Activated CD8-positive, alpha-beta memory T cell treated with anti-CD3 and anti-CD28 coated beads, Interleukin-2, amount 10 ng/mL, durations not matched to agents 7 days and 5 days (primary cell): ENCODE measurements around the gene SH3D21. TPM values are rescaled to one million over a fixed set of nuclear protein-coding genes. Genes with fewer than 3 reads are reported as not detected.

Experiments used
- ATAC-seq: fragments of 150-1000 bp; cut with Tn5 transposase; one replicate; pipeline ENCODE4 v1.10.0; 2021; ENCODE audit warnings: moderate library complexity
- CTCF ChIA-PET: fragments of 350-600 bp; sonication (Branson Sonifier 250); formaldehyde crosslinking; loops from one replicate; lab custom pipeline; 2021; ENCODE audit warnings: antibody characterized with exemption; lab: Charles Lee
- DNase-seq: peaks from one replicate; pipeline ENCODE4 v3.0.0-alpha.2; 2020
- H3K27ac Mint-ChIP-seq: one replicate; pipeline ENCODE4 v1.8.0; 2021; ENCODE audit warnings: mild to moderate bottlenecking, mixed read lengths
- H3K27me3 Mint-ChIP-seq: one replicate; pipeline ENCODE4 v1.8.0; 2021; ENCODE audit warnings: mixed read lengths
- H3K36me3 Mint-ChIP-seq: one replicate; pipeline ENCODE4 v1.8.0; 2021; ENCODE audit warnings: mild to moderate bottlenecking, mixed read lengths
- H3K4me1 Mint-ChIP-seq: one replicate; pipeline ENCODE4 v1.8.0; 2021; ENCODE audit warnings: mixed read lengths
- H3K4me3 Mint-ChIP-seq: one replicate; pipeline ENCODE4 v1.8.0; 2021; ENCODE audit warnings: mild to moderate bottlenecking, moderate library complexity, mixed read lengths
- H3K9me3 Mint-ChIP-seq: one replicate; pipeline ENCODE4 v1.8.0; 2022; ENCODE audit warnings: low read depth, mixed read lengths
- total RNA-seq, 2 experiments: library from RNA; stranded (reverse); gene quantifications; one replicate each; pipeline ENCODE4 v1.2.3, GENCODE V29; 2021

SH3D21 gene
- total RNA-seq, 2 experiments from 2014 or later: 5.5 to 11.0 TPM

DNA sequence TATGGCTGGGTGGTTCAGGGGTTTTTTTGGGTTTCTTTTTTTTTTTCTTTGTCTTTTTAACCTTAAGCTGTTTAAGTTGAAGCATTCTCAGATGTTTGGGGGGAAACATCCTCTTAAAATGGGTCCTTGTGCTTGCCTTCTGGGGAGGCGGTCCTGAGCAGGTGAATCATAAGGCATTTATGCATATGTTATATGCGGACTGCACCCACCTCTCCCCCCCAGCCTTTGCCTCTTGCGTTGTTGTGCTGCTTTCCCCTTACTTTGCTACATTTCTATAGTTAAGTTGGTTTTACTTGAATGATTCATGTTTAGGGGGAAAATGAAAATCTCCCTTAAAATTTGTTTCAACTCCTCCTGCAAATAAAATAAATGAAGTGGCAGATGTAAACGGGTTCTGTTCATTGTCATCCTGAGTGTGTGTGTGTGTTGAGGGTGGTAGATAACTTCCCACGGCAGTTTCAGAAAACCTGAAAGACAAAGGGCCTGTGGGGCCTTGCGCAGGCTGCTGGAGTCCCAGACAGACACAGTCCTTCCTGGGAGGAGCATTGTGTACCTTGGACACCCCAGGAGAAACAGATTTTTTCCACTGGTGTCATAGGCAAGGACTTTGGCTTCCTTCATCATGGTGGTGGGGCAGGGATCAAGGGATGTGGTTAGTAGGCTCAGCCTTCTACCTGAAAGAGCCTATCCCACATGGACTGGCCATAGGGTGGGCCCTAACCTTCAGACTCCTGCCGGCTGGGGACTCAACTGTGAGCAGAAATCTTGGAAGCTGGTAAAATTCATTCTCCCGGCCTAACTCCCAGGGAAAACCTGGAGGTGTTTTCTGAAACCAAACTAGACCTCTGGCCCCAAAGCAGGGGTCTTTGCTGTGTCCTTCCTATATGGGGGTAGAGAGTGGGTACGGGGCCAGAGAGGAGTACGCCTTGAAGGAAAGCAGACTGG is 926 bp upstream of the SH3D21 start:
- ATAC-seq: no peak
- Mint-ChIP-seq H3K9me3 (no peaks in the 10 kb centered on the region), H3K4me3 (peak overlapping the region; percentile 36), H3K27ac (peak overlapping the region; percentile 72), H3K4me1 (peaks cover 29% of the 10 kb centered on the region), H3K27me3 (no peaks in the 10 kb centered on the region), H3K36me3 (peaks cover 35% of the 10 kb centered on the region)
- DNase-seq: no peak
- CTCF ChIA-PET: interaction anchor here (0.9 to 2.9 kb wide), 6 partner anchors 11 to 146 kb away, joined by 3 to 13 read pairs (median 8); partner anchors contain the start of genes EVA1B and LSM10

DNA sequence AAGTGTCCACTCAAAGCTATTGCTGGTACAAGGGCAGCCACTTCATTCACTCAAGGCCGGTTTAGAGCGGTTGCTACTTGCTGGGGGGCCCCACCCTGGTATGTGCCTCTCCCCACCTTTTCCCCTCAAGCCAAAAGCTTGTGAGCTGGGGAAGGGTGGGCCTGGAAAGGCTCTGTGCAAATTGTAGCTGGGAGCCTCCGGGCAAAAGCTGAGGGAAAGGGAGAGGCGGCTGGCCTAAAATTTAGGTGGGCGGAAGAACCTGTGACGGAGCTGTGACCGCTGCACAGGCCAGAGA is 306 bp upstream of the SH3D21 start:
- DNase-seq: no peak
- Mint-ChIP-seq H3K36me3 (peaks cover 31% of the 10 kb centered on the region), H3K4me1 (peaks cover 32% of the 10 kb centered on the region), H3K4me3 (peak overlapping the region; percentile 36), H3K27me3 (no peaks in the 10 kb centered on the region), H3K9me3 (no peaks in the 10 kb centered on the region), H3K27ac (no peak overlapping the region)
- CTCF ChIA-PET: interaction anchor here (0.9 to 2.9 kb wide), 9 partner anchors 10 to 171 kb away, joined by 3 to 13 read pairs (median 6); partner anchors contain the start of genes EVA1B, LSM10 and THRAP3
- no peak for ATAC-seq

DNA sequence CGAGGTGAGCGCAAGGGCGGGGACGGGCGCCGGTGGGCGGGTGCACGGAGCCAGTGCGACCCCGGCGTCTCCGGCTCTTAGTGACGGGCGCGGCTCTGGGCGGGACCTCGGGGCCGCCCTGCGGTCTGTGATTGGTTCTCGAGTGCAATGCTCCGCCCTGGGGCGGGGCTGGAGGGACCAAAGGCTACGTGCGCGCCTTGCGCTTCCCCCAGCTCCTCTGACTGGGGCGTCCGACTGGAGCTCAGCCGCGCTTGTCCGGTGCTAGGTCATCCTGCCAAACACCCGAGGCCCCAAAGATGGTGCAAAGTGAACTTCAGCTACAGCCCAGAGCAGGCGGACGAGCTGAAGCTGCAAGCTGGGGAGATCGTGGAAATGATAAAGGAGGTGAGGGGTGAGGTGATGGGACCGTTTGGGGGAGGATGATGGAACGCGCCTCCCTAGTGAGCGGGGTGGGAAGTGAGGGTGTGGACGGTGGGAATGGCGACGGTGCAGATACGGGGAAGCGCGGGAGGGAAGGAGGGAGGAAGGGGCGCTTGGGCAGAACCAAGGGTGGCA is 811 bp downstream of the SH3D21 start:
- Mint-ChIP-seq H3K4me3 (peak overlapping the region; percentile 89), H3K36me3 (peaks cover 28% of the 10 kb centered on the region), H3K9me3 (no peaks in the 10 kb centered on the region), H3K27ac (peak overlapping the region; percentile 87), H3K4me1 (peaks cover 32% of the 10 kb centered on the region), H3K27me3 (no peaks in the 10 kb centered on the region)
- CTCF ChIA-PET: interaction anchor here (0.6 to 2.9 kb wide), 16 partner anchors 9 to 210 kb away, joined by 3 to 13 read pairs (median 4); partner anchors contain the start of genes EVA1B, LSM10, THRAP3 and TRAPPC3
- ATAC-seq (peak; percentile 99), DNase-seq (peak; percentile 95)

DNA sequence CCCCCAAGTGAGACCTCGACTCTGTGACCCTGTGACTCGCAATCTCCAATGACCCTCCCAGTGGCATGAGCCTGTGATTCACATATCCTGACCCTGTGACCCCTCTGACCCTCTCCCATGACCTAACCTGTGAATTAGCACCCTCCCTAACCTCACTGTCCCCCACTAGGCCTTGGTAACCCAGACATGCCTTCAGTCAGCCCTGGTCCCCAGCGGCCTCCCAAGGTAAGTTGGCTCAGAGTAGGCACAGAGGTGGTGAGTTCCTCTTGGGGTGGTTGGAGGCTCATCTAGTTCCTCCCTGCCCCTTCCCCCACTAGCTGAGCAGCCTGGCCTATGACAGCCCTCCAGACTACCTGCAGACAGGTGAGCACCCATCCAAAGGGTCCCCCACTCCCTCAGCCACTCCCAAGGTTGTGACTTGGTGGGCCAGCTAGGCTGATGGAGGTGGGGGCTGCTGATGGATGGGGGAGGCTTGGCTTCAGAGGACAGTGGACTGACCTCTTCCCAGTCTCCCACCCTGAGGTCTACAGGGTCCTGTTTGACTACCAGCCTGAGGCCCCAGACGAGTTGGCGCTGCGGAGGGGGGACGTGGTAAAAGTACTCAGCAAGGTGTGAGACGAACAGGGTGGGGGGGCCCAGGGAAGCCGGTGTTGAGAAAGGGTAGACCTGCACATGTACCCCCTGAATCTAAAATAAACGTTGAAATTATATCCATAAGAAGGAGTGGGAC is 1.6 kb downstream of the SH3D21 start:
- Mint-ChIP-seq H3K9me3 (no peaks in the 10 kb centered on the region), H3K4me3 (peak overlapping the region; percentile 89), H3K36me3 (peaks cover 24% of the 10 kb centered on the region), H3K4me1 (peaks cover 32% of the 10 kb centered on the region), H3K27ac (no peak overlapping the region), H3K27me3 (no peaks in the 10 kb centered on the region)
- DNase-seq (no peak), ATAC-seq (no peak)
- CTCF ChIA-PET: interaction anchor here (0.7 to 2.9 kb wide), 13 partner anchors 8 to 211 kb away, joined by 3 to 13 read pairs (median 4); partner anchors contain the start of genes EVA1B, LSM10 and TRAPPC3

DNA sequence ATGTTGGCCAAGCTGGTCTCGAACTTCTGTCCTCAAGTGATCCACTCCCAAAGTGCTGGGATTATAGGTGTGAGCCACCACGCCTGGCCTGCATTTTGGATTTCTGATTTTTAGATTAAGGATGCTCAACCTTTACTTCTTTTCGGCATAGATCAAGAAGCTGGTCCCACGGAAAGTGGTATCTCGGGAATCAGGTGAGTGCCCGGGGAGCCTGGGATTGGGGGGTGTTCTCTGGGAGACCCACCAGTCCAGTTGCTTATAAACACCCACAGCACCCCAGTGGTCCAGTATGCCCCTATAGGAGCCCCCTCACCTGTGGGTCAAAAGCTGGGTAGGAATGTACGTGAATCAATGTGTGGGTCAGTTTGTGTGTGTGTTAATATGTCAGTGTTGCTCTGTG is 3.2 kb downstream of the SH3D21 start:
- no peaks in the 10 kb centered on the region for H3K9me3 Mint-ChIP-seq
- H3K4me3 Mint-ChIP-seq: peak overlapping the region; percentile 6
- ATAC-seq: no peak
- peaks cover 29% of the 10 kb centered on the region for H3K4me1 Mint-ChIP-seq
- CTCF ChIA-PET: interaction anchor here (0.5 to 1.9 kb wide), 5 partner anchors 8 to 1176 kb away, joined by 3 to 6 read pairs (median 3); no protein-coding TSS in a partner anchor
- peaks cover 15% of the 10 kb centered on the region for H3K36me3 Mint-ChIP-seq
- no peak overlapping the region for H3K27ac Mint-ChIP-seq
- H3K27me3 Mint-ChIP-seq: no peaks in the 10 kb centered on the region
- DNase-seq: no peak

DNA sequence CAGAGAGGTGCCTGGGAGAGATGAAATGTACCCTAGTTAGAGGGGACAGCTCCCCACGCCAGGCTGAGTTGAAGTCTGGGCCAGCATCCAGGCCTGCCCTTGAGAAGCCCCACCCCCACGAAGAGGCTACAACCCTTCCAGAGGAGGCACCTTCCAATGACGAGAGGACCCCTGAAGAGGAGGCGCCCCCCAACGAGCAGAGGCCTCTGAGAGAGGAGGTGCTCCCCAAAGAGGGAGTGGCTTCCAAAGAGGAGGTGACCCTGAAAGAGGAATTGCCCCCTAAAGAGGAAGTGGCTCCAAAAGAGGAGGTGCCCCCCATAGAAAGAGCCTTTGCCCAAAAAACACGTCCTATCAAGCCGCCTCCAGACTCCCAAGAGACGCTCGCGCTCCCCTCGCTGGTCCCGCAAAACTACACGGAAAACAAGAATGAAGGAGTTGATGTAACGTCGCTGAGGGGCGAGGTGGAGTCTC is 14.2 kb downstream of the SH3D21 start:
- CTCF ChIA-PET: interaction anchor here (1.0 to 1.1 kb wide), 2 partner anchors 13 to 23 kb away, joined by 3 to 4 read pairs; no protein-coding TSS in a partner anchor
- no peak for DNase-seq
- Mint-ChIP-seq H3K4me3 (peak overlapping the region; percentile 5), H3K27ac (no peak overlapping the region), H3K9me3 (no peaks in the 10 kb centered on the region), H3K27me3 (peaks cover 4% of the 10 kb centered on the region), H3K4me1 (peaks cover 25% of the 10 kb centered on the region), H3K36me3 (peaks cover 5% of the 10 kb centered on the region)
- no peak for ATAC-seq

DNA sequence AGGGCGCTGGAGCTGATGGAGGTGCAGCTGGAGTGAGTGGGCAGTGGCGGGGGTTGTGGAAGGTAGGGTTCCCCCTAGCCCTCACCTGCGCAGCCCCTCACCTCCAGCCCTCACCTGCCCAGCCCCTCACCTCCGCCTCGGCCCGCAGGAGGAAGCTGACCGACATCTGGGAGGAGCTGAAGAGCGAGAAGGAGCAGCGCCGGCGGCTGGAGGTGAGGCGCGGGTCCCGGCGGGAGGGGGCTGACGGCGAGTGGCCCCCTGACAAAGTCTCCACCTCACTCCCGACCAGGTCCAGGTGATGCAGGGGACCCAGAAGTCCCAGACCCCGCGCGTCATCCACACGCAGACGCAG is 14.6 kb downstream of the SH3D21 start:
- CTCF ChIA-PET: interaction anchor here (0.9 to 1.0 kb wide), 2 partner anchors 14 to 22 kb away, joined by 3 read pairs; no protein-coding TSS in a partner anchor
- Mint-ChIP-seq H3K4me3 (peak overlapping the region; percentile 5), H3K27ac (no peak overlapping the region), H3K36me3 (peaks cover 2% of the 10 kb centered on the region), H3K9me3 (no peaks in the 10 kb centered on the region), H3K27me3 (peaks cover 6% of the 10 kb centered on the region), H3K4me1 (peaks cover 27% of the 10 kb centered on the region)
- DNase-seq (no peak), ATAC-seq (no peak)

DNA sequence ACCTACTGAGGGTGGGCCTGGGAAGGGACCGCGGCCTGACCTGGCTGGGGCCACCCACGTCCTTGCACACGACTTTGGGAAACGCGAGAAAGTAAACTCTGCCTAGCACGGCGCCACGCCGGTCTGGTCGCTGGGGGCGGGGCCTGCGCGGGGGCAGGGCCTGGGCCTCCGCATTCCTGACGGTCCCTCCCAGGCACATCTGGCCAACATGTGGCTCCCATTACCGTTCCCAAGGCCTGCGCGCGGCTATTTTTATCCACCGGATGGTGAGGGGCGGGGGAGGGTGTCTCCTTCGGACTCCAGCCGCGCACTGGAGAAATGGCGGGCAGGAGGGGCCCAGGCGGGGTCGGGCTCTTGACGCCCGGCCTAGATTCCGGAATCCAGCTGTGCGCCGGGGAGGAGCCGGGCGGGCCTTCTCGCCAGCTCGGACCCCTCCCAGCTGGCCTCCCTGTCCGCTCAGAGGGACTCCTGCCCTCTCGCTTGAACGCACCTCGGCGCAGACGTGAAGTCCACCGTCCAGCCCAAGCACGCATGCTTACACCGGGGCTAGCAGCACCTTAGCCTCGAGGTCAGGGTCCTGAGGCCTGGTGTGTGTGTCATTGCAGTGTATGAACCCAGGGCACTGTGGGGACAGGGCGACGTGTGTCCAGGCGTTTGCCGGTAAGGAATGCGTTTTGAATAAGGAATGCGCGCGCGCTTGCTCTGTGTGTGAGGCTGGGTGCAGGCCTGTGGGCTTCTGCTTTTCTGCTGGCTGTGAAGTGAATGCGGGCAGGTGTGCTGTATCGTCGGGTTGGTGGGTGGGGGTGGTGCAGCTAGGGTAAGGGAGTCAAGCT is 15.2 kb downstream of the SH3D21 start:
- H3K4me1 Mint-ChIP-seq: peaks cover 30% of the 10 kb centered on the region
- H3K4me3 Mint-ChIP-seq: peak overlapping the region; percentile 21
- DNase-seq (no peak), ATAC-seq (no peak)
- H3K9me3 Mint-ChIP-seq: no peaks in the 10 kb centered on the region
- CTCF ChIA-PET: interaction anchor here (0.9 to 3.3 kb wide), 3 partner anchors 14 to 47 kb away, joined by 3 to 19 read pairs (median 6); no protein-coding TSS in a partner anchor
- H3K27me3 Mint-ChIP-seq: peaks cover 8% of the 10 kb centered on the region
- no peak overlapping the region for H3K27ac Mint-ChIP-seq
- H3K36me3 Mint-ChIP-seq: no peaks in the 10 kb centered on the region

DNA sequence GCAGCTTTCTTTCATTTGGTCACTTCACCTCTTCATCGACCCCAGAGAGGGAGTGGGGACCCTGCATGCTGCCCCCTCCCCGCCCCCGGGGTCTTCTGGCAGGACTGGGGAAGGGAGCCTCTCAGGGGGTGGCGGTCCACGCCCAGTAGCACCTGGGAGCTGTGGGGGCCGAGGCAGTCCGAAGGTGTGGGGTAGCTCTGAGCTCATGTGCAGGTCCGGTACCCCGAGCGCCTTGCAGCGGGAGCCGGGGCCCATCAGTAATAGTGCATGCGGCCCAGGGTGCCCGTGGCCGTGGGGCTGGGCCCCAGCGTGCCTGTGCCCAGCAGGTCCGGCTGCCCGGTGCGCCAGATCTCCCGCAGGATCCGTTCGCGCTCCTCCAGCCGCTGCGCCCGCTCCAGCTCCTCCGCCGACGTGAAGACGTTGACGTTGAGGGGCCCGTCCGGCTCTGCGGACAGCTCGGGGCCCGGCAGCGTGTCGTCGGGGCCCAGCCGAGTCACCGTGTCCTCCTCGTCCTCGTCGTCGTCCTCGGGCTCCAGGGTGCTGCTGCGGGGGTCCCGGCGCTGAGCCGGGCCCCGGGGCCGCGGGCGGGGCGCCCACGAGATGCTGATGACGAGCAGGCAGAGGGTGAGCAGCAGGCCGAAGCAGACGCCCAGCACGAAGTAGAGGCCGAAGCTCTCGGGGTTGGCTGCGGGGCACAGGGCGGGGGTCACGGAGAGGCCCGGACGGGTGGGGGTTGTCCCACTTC is 16.0 kb downstream of the SH3D21 start:
- Mint-ChIP-seq H3K27me3 (peaks cover 8% of the 10 kb centered on the region), H3K27ac (no peak overlapping the region), H3K4me3 (peak overlapping the region; percentile 71), H3K9me3 (no peaks in the 10 kb centered on the region), H3K36me3 (no peaks in the 10 kb centered on the region), H3K4me1 (peaks cover 39% of the 10 kb centered on the region)
- DNase-seq (no peak), ATAC-seq (no peak)
- CTCF ChIA-PET: interaction anchor here (0.9 to 3.3 kb wide), 5 partner anchors 16 to 215 kb away, joined by 3 to 19 read pairs (median 6); partner anchors contain the start of genes SH3D21 and TRAPPC3

DNA sequence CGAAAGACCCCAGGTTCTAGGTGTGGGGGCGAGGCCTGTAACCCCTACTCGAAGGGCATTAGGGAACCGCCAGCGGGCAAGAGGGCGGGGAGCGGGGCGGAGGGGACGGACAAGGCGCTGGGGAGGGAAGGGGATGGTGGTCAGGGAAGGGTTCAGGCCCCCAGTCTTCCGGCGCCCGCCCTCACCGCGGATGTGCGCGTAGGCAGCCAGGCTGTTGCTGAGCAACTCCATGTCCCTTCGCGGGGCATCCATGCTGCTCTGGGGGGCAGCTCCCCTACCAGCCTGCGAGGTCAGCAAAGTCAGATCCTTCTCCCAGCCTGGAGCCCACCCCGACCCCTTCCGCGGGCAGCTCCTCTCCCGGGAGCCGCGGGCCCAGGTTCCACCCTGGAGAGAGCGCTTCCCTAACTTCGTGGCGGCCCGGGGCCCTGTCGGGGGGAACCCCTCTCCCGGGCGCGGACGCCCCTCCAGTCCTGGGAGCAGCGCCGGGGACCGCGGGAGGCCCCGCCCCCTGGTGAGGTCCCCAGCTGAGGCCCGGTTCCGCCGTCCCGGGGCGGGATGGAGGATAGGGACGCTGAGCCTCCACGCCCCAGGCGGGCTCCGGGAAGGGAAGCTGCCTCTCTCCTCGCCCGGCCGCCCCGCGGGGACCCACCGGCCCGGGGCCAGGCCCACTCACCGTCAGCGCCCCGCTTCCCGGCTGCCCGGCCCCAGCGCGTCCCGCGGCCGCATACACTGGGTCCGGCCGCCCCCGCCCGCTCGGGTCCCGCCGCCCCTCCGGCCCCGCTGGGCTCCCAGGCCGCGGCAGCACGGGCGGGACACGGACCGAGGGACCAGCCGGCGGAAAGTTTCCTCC is 16.8 kb downstream of the SH3D21 start:
- Mint-ChIP-seq H3K36me3 (no peaks in the 10 kb centered on the region), H3K27me3 (peaks cover 8% of the 10 kb centered on the region), H3K4me1 (peaks cover 47% of the 10 kb centered on the region), H3K4me3 (peak overlapping the region; percentile 71), H3K27ac (peak overlapping the region; percentile 70), H3K9me3 (no peaks in the 10 kb centered on the region)
- CTCF ChIA-PET: interaction anchor here (0.9 to 3.3 kb wide), 11 partner anchors 11 to 216 kb away, joined by 3 to 19 read pairs (median 4); partner anchors contain the start of genes SH3D21 and TRAPPC3
- ATAC-seq (peak; percentile 56), DNase-seq (peak; percentile 76)
